GM12878 (cell line): Measurements from ENCODE around the gene BCAR3.

Experiments
- CBX5 ChIP-seq: sonication (generic); IDR thresholded peaks from 2 replicates; pipeline ENCODE4 v1.6.1; 2016; ENCODE audit warnings: low read depth, moderate library complexity, mild to moderate bottlenecking, inconsistent platforms
- CREM ChIP-seq: IDR thresholded peaks from 2 replicates; pipeline ENCODE4 v1.6.1; 2014; ENCODE audit warnings: antibody characterized with exemption, low read depth
- EZH2 ChIP-seq: IDR thresholded peaks from 2 replicates; pipeline ENCODE4 v1.6.1; 2012; ENCODE audit warnings: low read depth, mild to moderate bottlenecking, control low read depth, inconsistent platforms, low read length, borderline replicate concordance; ENCODE audit not compliant: control insufficient read depth
- KDM1A ChIP-seq: fragments of 200-600 bp; sonication (generic); IDR thresholded peaks from 2 replicates; pipeline ENCODE4 v1.6.1; 2016; ENCODE audit warnings: borderline replicate concordance
- MYC ChIP-seq: IDR thresholded peaks from 2 replicates; pipeline ENCODE4 v1.6.1; 2011; ENCODE audit warnings: mild to moderate bottlenecking, low read length, moderate library complexity, inconsistent platforms; ENCODE audit not compliant: insufficient read depth, insufficient replicate concordance, insufficient read length, severe bottlenecking
- POLR2A ChIP-seq: IDR thresholded peaks from 2 replicates; pipeline ENCODE4 v1.6.1; 2011; ENCODE audit warnings: low read depth, mild to moderate bottlenecking, low read length
- SP1 ChIP-seq: IDR thresholded peaks from one replicate; pipeline ENCODE4 v1.6.1; 2011; ENCODE audit warnings: low read depth, low read length
- TF ChIP-seq, protein P1 (sequence below): fragments of 450-650 bp; IDR thresholded peaks from 2 replicates; pipeline ENCODE4 v1.6.1; 2016; ENCODE audit warnings: mild to moderate bottlenecking
- TF ChIP-seq, protein P2 (sequence below), 3 experiments: IDR thresholded peaks in 2 of 3; conservative IDR thresholded peaks in 1 of 3; 2 replicates each; pipeline ENCODE4 v1.5.1; 2011; ENCODE audit warnings: low read depth in 3 of 3, low read length in 3 of 3, mild to moderate bottlenecking in 3 of 3, control low read depth in 2 of 3, moderate library complexity in 2 of 3, inconsistent platforms in 1 of 3, mixed read lengths in 1 of 3; ENCODE audit not compliant: control insufficient read depth in 2 of 3, insufficient read depth in 1 of 3; ENCODE audit errors: extremely low read depth in 1 of 3
- TF ChIP-seq, protein P3 (sequence below): IDR thresholded peaks from 2 replicates; pipeline ENCODE4 v1.6.1; 2012; ENCODE audit warnings: low read depth, low read length, improper control_type of control experiment
- TF ChIP-seq, protein P4 (sequence below): IDR thresholded peaks from 2 replicates; pipeline ENCODE4 v1.6.1; 2012; ENCODE audit warnings: mild to moderate bottlenecking, low read depth, low read length

DNA sequence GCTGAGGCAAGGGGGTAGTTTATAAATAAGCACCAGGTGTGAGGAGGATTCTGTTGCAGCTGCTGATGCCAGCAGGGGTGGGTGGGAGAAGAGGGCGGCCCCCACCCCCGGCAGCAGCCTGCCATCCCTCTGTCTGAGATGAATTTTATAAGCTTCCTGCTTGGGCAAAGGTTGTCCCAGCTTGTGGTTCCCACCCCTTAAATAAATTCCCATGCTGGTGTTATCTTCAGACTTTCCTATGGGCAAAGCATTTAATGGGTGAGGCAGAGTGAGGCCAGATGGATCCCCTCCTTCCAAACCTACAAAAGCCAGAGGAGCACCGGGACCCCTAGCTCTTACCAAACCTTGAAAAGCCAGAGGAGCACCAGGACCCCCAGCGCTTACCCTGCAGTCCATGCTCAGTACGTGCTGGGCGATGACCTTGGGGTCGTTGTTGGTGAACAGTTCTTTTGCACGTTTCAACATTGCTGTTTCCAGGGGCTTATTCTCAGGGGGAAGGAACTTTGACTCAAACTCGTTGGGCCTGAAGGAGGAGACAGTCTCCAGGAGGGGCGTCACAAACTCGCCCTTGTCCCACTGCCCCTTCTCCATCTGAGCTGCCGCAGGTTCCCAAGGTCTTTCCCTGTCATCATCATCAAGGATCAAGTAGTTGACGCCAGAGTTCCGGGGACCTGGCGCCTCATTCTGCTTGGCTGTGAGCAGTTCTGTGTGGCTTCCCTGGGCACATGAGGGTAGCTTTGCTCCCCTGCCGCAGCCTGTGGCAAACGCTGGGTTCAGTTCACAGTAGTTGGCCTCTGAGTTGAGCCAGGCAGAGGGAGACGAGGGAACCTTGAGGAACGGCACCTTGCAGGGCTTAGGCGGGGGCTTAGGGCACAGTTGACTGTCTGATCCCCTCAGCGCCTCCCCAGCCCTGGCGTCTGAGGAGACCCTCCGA, 99.5 kb downstream of the BCAR3 start:
- TF ChIP-seq, protein P1, sequence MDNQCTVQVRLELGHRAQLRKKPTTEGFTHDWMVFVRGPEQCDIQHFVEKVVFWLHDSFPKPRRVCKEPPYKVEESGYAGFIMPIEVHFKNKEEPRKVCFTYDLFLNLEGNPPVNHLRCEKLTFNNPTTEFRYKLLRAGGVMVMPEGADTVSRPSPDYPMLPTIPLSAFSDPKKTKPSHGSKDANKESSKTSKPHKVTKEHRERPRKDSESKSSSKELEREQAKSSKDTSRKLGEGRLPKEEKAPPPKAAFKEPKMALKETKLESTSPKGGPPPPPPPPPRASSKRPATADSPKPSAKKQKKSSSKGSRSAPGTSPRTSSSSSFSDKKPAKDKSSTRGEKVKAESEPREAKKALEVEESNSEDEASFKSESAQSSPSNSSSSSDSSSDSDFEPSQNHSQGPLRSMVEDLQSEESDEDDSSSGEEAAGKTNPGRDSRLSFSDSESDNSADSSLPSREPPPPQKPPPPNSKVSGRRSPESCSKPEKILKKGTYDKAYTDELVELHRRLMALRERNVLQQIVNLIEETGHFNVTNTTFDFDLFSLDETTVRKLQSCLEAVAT: no peak
- TF ChIP-seq CREM (no peak), MYC (no peak), EZH2 (no peak), POLR2A (no peak), SP1 (no peak), CBX5 (no peak), KDM1A (no peak)
- TF ChIP-seq, protein P2, sequence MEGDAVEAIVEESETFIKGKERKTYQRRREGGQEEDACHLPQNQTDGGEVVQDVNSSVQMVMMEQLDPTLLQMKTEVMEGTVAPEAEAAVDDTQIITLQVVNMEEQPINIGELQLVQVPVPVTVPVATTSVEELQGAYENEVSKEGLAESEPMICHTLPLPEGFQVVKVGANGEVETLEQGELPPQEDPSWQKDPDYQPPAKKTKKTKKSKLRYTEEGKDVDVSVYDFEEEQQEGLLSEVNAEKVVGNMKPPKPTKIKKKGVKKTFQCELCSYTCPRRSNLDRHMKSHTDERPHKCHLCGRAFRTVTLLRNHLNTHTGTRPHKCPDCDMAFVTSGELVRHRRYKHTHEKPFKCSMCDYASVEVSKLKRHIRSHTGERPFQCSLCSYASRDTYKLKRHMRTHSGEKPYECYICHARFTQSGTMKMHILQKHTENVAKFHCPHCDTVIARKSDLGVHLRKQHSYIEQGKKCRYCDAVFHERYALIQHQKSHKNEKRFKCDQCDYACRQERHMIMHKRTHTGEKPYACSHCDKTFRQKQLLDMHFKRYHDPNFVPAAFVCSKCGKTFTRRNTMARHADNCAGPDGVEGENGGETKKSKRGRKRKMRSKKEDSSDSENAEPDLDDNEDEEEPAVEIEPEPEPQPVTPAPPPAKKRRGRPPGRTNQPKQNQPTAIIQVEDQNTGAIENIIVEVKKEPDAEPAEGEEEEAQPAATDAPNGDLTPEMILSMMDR (IDR thresholded peaks at IDR 0.05 in 2 of 3, conservative IDR thresholded peaks at IDR 0.05 in 1 of 3; ENCODE audit: control insufficient read depth in 2 of 3, extremely low read depth in 1 of 3, insufficient read depth in 1 of 3, low read depth in 3 of 3, low read length in 3 of 3): no peak
- TF ChIP-seq, protein P3, sequence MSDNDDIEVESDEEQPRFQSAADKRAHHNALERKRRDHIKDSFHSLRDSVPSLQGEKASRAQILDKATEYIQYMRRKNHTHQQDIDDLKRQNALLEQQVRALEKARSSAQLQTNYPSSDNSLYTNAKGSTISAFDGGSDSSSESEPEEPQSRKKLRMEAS: no peak
- TF ChIP-seq, protein P4, sequence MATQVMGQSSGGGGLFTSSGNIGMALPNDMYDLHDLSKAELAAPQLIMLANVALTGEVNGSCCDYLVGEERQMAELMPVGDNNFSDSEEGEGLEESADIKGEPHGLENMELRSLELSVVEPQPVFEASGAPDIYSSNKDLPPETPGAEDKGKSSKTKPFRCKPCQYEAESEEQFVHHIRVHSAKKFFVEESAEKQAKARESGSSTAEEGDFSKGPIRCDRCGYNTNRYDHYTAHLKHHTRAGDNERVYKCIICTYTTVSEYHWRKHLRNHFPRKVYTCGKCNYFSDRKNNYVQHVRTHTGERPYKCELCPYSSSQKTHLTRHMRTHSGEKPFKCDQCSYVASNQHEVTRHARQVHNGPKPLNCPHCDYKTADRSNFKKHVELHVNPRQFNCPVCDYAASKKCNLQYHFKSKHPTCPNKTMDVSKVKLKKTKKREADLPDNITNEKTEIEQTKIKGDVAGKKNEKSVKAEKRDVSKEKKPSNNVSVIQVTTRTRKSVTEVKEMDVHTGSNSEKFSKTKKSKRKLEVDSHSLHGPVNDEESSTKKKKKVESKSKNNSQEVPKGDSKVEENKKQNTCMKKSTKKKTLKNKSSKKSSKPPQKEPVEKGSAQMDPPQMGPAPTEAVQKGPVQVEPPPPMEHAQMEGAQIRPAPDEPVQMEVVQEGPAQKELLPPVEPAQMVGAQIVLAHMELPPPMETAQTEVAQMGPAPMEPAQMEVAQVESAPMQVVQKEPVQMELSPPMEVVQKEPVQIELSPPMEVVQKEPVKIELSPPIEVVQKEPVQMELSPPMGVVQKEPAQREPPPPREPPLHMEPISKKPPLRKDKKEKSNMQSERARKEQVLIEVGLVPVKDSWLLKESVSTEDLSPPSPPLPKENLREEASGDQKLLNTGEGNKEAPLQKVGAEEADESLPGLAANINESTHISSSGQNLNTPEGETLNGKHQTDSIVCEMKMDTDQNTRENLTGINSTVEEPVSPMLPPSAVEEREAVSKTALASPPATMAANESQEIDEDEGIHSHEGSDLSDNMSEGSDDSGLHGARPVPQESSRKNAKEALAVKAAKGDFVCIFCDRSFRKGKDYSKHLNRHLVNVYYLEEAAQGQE: no peak
